ENCODE measurements around the gene UGT1A5.

GRCh38 chr2:233775414-233775813 lies 62.7 kb downstream of the UGT1A5 start:
- TF ChIP-seq CTCF (conservative IDR thresholded peaks at IDR 0.05; ENCODE audit: low read depth, low read length) (no peak), POLR2A (IDR thresholded peaks at IDR 0.05; ENCODE audit: low read depth, low read length) (no peak), MAFK (IDR thresholded peaks at IDR 0.05; ENCODE audit: low read depth, low read length) (no peak), CEBPB (IDR thresholded peaks at IDR 0.05; ENCODE audit: low read depth, low read length) (no peak), MXI1 (IDR thresholded peaks at IDR 0.05; ENCODE audit: borderline replicate concordance, low read depth, low read length) (no peak), SMC3 (IDR thresholded peaks at IDR 0.05; ENCODE audit: low read depth, low read length) (no peak), RAD21 (IDR thresholded peaks at IDR 0.05; ENCODE audit: low read length) (no peak), RCOR1 (IDR thresholded peaks at IDR 0.05; ENCODE audit: insufficient replicate concordance, low read length) (no peak), RFX5 (IDR thresholded peaks at IDR 0.05; ENCODE audit: low read depth, low read length) (no peak), USF2 (IDR thresholded peaks at IDR 0.05; ENCODE audit: low read depth, low read length) (peak; percentile 14; the same call in 1 of the 2 replicates), MAZ (IDR thresholded peaks at IDR 0.05; ENCODE audit: borderline replicate concordance, low read depth, low read length) (no peak), ELK1 (IDR thresholded peaks at IDR 0.05; ENCODE audit: borderline replicate concordance, low read depth, low read length) (no peak), NFE2L2 (IDR thresholded peaks at IDR 0.05; ENCODE audit: low read depth, low read length) (no peak), FOS (IDR thresholded peaks at IDR 0.05; ENCODE audit: low read depth, low read length) (no peak)
